ENCODE measurements around the gene DENND2C. TPM values are rescaled to one million over a fixed set of nuclear protein-coding genes. Genes with fewer than 3 reads are reported as not detected.

The DENND2C gene
- total RNA-seq, 1 experiment from 2014 or later, result 3.6 TPM

DNA sequence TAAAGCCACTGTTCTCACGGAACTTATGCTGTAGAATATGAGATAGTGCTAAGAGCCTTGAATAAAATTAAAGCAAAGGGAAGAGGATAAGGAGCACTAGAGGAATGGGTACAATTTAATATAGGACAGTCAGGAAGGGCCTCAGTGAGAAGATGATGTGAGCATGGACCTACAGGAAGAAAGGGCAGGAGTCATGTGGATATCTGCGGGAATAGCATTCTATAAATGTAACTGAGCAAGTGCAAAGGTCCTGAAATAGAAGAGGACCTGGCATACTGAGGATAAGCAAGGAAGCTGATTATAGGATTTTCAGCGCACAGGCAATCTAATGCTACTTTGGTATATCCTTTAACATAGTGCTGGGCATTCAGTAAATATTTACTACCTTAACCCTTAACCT, 75.8 kb downstream of the DENND2C start:
- H3K9me3 ChIP-seq (ENCODE audit: control insufficient read depth in 1 of 2, insufficient read depth in 1 of 2, low read depth in 1 of 2, low read length in 2 of 2), result no peaks in the 10 kb centered on the region
- POLR2A ChIA-PET, result no interaction called here
- no peaks in the 10 kb centered on the region for H3K79me2 ChIP-seq (ENCODE audit: insufficient read depth, low read length)
- no peaks in the 10 kb centered on the region for H4K20me1 ChIP-seq (ENCODE audit: insufficient read depth)
- RAD21 ChIA-PET (ENCODE audit: low non-redundant PET in 1 of 2, low total read pairs in 2 of 2, uncharacterized antibody in 2 of 2, unreplicated experiment in 2 of 2), result no interaction called here
- H3K9me2 ChIP-seq (ENCODE audit: insufficient read depth), result no peaks in the 10 kb centered on the region
- H3K36me3 ChIP-seq (ENCODE audit: control insufficient read depth in 1 of 2, insufficient read depth in 2 of 2, low read length in 2 of 2), result no peaks in the 10 kb centered on the region; a peak in 1 of 4 replicates
- H3K27me3 ChIP-seq (ENCODE audit: insufficient read depth, low read length), result no peaks in the 10 kb centered on the region
- CTCF ChIA-PET, result no interaction called here
- DNase-seq (ENCODE audit: low read depth, low spot score), result no peak
- H3K9ac ChIP-seq (ENCODE audit: low read length), result no peak overlapping the region
- TF ChIP-seq EGR1 (IDR thresholded peaks at IDR 0.05; ENCODE audit: low read depth) (no peak), EZH2 (IDR thresholded peaks at IDR 0.05) (no peak), POLR2A (IDR thresholded peaks at IDR 0.05; ENCODE audit: borderline replicate concordance, extremely low read depth, insufficient read depth, insufficient read length) (no peak), EZH2phosphoT487 (IDR thresholded peaks at IDR 0.05; ENCODE audit: borderline replicate concordance) (no peak), ELF1 (IDR thresholded peaks at IDR 0.05; ENCODE audit: borderline replicate concordance, low read depth) (no peak), SP1 (IDR thresholded peaks at IDR 0.05; ENCODE audit: low read depth) (no peak)
- intact Hi-C loops (cut with micrococcal nuclease), result no loop called here
- BruUV-seq (replicated peaks), result no TSS peak
- no peak overlapping the region for H2AFZ ChIP-seq (ENCODE audit: low read depth, low read length, poor library complexity, severe bottlenecking)
- H3K4me1 ChIP-seq (ENCODE audit: control insufficient read depth in 1 of 2, insufficient read depth in 2 of 2, low read length in 2 of 2), result no peaks in the 10 kb centered on the region
- ATAC-seq, result no peak
- H3K4me3 ChIP-seq (replicated peaks in 1 of 2; ENCODE audit: low read depth in 1 of 2, low read length in 2 of 2), result no peak overlapping the region
- H3K27ac ChIP-seq (ENCODE audit: low read depth, low read length), result no peak overlapping the region
- H3K4me2 ChIP-seq (ENCODE audit: low read length), result no peak overlapping the region

DNA sequence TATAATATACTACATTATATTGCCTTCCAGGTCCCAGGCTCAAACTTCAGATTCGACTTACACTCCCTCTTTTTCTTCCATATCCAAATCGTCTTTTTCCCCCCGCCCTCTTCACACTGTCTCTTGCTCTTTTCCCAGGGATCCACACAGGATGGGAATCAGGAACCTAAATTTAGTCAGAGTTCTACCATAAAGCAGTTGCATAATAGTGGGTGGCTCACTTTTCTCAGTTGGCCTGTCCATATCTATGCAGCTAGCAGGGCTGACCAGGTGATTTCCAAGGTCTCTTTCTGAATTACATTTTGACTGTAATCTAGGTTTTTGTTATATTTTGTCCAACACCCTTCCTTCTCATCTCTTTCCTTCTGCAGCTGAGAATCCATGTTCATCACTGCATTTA, 80.7 kb downstream of the DENND2C start:
- ChIA-PET CTCF (no interaction called here), RAD21 (ENCODE audit: low non-redundant PET in 1 of 2, low total read pairs in 2 of 2, uncharacterized antibody in 2 of 2, unreplicated experiment in 2 of 2) (no interaction called here), POLR2A (no interaction called here)
- Histone ChIP-seq H3K4me1 (ENCODE audit: control insufficient read depth in 1 of 2, insufficient read depth in 2 of 2, low read length in 2 of 2) (no peaks in the 10 kb centered on the region), H3K27me3 (ENCODE audit: insufficient read depth, low read length) (no peaks in the 10 kb centered on the region), H3K79me2 (ENCODE audit: insufficient read depth, low read length) (no peaks in the 10 kb centered on the region), H3K4me3 (replicated peaks in 1 of 2; ENCODE audit: low read depth in 1 of 2, low read length in 2 of 2) (no peak overlapping the region), H3K36me3 (ENCODE audit: control insufficient read depth in 1 of 2, insufficient read depth in 2 of 2, low read length in 2 of 2) (no peaks in the 10 kb centered on the region; a peak in 1 of 4 replicates), H4K20me1 (ENCODE audit: insufficient read depth) (no peaks in the 10 kb centered on the region), H3K27ac (ENCODE audit: low read depth, low read length) (no peak overlapping the region), H2AFZ (ENCODE audit: low read depth, low read length, poor library complexity, severe bottlenecking) (no peak overlapping the region), H3K9me2 (ENCODE audit: insufficient read depth) (no peaks in the 10 kb centered on the region), H3K9me3 (ENCODE audit: control insufficient read depth in 1 of 2, insufficient read depth in 1 of 2, low read depth in 1 of 2, low read length in 2 of 2) (no peaks in the 10 kb centered on the region), H3K4me2 (ENCODE audit: low read length) (no peak overlapping the region), H3K9ac (ENCODE audit: low read length) (no peak overlapping the region)
- DNase-seq (ENCODE audit: low read depth, low spot score), result no peak
- ATAC-seq, result no peak
- intact Hi-C loops (cut with micrococcal nuclease), result no loop called here
- TF ChIP-seq JUND (IDR thresholded peaks at IDR 0.05) (no peak), POLR2AphosphoS5 (IDR thresholded peaks at IDR 0.05; ENCODE audit: low read depth, low read length) (no peak), POLR2A (IDR thresholded peaks at IDR 0.05; ENCODE audit: borderline replicate concordance, extremely low read depth, insufficient read depth, insufficient read length) (no peak)
- no TSS peak for BruUV-seq (replicated peaks)
